GM18519 (cell line): Measurements from ENCODE around the gene DDIT3.
"Not testable (repeated sequence)": the region's sequence is repeated elsewhere in the genome, so short reads cannot be mapped to it uniquely, and the experiment has no call there.

Experiments used
- ATAC-seq: cut with Tn5 transposase; IDR thresholded peaks from one replicate; pipeline ENCODE4 v1.9.1; 2021; ENCODE audit warnings: mild to moderate bottlenecking, moderate library complexity; ENCODE audit not compliant: unreplicated experiment, low FRiP score

Gene DDIT3, protein sequence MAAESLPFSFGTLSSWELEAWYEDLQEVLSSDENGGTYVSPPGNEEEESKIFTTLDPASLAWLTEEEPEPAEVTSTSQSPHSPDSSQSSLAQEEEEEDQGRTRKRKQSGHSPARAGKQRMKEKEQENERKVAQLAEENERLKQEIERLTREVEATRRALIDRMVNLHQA

DNA sequence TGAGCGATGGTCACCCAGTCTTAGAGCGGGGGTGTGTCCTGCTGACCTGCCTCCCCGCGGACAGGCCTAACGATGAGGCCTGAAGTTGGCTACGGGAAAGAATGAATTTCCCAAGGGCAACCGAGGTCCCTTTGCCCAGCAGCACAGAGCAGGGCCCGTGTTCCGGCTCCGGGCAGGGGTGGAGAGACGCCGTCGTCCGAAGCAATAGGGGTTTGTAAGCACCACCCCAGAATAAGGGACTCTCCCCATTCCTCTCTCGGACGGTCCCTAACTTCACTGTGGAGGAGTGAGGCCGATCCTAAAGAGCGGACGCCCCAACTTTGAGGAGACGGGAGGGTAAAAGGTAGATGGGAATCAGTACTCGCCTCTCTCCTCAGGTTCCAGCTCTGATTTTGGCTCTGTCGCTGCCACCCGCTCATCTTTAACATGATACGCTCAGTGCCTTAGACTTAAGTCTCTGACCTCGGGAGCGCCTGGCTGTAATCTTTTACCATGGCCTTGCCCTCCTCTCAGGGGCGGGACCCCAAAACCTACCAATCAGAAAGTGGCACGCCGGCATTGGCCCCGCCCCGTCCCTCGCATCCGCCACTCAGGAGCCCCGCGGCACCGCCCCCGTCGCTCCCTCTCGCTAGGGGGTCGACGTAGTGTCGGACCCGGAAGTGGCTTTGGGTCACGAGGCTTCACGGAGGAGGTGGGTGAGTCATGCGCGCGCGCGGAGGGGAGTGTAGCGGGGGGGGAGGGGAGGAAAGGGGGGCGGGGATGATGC is at the start of gene DDIT3:
Gene DDIT3 (minus strand): TSS at position 462 of the 766 bp plus-strand sequence. CDS start 3,108 bp downstream, outside the sequence.
- ATAC-seq = peak; percentile 48

DNA sequence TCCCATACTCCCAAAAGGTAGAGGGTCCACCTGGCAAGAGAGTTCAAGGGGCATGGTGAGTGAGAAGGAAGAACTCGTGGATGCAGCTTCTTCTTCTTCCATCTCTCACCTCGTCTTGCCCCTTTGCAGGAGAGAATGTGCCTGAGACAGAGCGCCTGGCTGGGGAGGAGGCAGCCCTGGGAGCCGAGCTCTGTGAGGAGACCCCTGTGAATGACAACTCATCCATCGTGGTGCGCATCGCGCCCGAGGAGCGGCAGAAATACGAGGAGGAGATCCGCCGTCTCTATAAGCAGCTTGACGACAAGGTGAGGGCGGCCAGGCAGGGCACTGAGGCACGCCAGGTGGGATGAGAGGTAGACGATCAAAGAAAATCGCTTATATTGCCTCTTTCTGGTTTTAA is 49.5 kb upstream of the DDIT3 start:
- no peak for ATAC-seq

DNA sequence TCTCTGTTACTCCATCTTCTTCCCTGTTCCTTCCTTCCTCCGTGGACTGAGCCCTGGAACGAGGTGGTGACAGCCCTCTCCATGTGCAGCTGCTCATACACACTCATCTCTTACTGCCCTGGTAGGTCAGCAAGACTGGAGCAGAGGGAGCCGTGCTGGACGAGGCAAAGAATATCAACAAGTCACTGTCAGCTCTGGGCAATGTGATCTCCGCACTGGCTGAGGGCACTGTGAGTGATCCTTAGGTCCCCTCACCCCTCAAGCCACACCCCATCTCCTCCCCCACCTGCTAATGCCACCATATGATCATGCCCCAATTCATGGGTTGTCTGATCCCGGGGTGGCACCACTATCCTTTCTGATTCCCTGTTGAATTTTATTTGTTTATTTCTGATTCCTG is 48.5 kb upstream of the DDIT3 start:
- no peak for ATAC-seq

DNA sequence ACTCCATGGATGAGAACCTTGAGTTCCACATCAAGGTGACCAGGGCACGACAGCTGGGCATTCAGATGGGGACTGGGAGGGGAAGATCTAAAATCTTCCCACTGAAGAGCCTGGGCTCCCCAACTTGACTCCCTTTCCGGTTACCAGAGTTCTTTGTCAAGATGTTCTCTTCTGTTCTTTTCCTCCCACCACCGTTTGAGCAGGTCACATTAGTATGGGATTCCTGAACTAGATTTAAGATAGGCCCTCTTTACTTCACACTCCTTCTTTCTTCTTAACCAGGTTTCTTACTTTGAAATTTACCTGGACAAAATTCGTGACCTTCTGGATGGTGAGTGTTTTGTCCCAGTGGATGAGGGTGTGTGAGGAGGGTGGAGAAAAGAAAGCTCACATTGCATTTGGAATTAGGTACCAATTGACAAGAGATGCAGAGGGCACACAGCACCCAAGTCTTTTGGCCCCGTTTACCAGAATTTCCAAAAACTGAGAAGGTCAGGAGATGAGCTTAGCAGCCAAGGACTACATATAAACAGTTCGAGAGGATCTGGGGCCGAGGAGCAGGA is 43.9 kb upstream of the DDIT3 start:
- no peak for ATAC-seq

DNA sequence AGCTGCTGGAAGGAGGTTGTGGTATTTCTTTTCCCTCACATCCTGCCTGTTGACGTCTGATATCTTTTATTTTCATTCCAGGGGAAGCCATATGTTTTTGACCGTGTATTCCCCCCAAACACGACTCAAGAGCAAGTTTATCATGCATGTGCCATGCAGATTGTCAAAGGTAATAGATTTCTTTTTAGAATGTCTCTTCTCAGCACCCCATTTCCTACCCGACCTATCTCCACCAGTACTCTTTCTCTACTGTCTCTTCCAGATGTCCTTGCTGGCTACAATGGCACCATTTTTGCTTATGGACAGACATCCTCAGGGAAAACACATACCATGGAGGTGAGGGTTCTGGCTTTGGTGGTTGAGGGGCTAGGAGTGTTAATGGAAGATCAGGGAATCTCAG is 43.0 kb upstream of the DDIT3 start:
- no peak for ATAC-seq

DNA sequence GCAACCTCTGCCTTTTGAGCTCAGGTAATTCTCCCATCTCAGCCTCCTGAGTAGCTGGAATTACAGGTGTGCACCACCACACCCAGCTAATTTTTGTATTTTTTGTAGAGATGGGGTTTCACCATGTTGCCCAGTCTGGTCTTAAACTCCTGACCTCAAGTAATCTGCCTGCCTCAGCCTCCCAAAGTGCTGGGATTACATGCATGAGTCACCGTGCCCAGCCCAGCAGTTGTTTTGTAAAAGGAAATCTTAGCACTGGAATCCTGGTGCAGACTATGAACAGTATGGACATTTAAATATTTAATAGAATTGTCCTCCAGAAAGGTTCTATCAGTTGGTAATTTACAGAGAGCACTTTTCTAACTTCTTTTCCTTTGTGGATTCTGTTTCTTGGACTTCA is 40.8 kb upstream of the DDIT3 start:
- ATAC-seq = not testable (repeated sequence)

DNA sequence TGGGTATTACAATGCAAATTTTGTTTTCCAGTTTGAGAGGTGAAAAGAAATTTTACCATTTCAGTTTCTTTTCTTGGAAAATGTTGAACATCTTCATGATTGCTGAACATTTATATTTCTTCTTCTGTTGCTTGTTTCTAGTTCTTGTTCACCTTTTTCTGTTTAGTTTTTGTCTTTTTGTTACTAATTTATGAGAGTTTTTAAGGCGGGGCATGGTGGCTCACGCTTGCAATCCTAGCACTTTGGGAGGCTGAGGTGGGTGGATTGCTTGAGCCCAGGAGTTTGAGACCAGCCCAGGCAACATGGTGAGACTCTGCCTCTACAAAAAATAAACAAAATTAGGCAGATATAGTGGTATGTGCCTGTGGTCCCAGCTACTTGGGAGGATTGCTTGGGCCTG is 40.2 kb upstream of the DDIT3 start:
- no peak for ATAC-seq

DNA sequence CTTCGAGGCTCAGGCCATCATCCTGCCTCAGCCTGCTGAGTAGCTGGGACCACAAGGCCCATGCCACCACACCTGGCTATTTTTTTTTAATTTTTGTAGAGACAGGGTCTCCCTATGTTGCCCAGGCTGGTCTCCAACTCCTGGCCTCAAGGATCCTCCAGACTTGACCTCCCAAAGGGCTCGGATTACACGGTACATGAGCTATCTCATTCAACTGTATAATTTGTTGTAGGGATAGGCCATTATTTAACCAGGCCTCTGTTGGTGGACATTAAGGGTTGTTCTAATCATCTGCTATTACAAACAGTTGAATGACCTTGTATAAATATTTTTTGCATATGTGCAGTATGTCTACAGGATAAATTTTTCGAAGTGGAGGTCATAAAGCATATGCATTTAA is 38.5 kb upstream of the DDIT3 start:
- ATAC-seq = no peak

DNA sequence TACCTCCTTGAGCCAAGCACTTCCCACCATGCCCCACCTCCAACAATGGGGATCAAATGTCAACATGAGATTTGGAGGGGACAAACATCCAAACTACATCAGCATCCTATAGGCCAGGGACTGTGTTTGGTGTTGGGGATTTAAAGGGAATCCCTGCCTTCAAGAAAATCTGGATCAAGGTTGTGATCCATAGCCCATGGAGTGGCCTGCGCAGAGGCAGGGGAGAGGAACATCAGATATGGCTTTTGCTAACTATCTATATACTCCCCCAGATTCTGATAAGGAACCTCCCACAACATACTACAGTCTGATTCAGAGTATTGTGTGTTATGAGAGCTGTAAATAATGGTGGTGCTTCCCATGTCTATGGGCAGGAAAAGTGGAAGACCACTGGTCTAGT is 34.6 kb upstream of the DDIT3 start:
- ATAC-seq = no peak

DNA sequence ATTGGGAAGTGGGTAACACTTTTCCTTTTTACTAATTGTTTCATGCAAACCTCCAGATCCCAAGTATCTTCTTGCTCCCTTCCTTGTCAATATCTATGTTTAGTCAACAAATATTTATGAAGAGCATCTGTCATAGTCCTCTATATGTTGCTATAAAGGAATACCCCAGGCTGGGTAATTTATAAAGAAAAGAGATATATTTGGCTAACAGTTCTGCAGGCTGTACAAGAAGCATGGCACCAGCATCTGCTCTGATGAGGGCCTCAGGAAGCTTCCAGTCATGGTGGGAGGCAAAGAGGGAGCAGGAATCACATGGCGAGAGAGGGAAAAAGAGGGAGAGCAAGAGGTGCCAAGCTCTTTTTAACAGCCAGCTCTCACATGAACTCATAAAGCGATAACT is 34.1 kb upstream of the DDIT3 start:
- no peak for ATAC-seq

DNA sequence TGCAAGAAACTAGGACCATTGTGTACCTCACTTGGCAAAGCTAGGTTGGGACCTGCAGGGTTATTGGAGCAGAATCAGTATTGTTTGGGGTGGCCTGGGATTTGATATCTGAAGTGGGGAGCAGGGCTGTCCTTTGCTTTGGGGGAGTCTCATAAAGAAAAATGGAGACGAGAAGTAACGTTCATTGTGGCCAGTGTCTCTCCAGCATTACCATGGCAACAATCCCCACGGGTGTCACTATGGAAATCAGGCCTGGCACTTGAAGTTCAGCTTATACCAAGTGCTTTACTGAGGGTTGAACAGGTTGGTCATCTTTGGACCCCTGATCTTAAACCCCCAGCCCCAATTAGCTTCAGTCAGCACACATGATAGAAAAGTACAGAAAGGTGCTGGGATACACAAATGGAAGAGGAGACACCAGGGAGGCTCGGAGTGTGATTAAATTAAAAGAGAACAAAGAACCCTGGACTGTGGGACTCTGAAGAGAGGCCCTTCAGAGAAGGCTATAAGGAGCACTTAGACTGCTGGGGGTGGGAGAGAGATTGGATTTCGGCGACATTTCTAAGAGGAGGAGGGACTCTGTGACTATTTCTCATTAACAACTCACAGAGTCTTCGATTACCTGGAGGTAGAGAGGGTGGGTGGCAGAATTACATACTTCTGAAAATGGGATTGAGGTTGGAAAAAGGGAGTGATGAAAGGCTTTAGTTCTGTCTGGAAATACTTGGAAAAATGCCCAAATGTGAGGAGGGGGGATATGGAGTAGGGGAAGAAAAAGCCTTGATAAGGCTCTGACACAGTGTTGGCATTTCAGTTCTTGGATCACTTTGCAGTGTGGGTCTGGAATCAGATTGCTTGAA is 33.3 kb upstream of the DDIT3 start:
- ATAC-seq = no peak

DNA sequence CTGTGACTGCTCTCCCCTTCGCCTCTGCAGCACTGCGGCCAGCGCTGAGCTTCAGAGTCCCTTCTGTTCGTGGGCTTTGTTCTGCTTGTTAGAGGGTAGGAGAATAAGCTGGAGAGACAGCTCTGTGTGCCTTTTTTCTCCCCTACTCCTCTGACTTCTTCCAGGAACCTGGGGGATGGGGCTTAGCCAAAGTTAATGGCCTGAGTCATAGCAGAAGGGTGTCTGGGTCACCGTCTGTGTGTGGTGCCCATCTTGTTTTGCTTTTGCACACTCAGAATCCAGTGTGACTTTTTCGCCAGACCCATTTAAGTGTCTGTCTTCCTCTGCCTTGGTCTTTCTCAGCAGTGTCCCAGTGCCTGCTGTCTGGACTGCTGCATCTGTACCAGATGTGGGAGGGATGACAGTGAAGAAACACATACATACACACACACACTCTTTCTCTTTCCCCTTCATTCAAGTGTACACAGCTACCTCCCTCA is 32.6 kb upstream of the DDIT3 start:
- ATAC-seq = no peak

DNA sequence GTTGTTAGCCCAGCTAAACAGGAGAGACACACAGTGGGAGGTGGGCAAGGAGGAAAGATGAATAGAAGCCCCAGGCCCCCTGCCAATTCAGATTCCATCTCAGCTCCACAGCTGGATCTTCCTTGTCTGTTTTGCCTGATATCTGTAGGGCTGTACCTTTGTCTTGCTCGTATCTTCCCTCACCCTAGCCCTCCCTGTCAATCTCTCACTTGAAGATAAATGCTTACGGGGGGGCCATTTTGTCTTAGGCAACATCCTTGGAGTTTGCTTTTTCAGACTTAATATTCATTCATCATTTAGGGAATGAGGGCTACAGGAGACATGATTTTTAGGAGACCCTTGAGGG is 32.0 kb upstream of the DDIT3 start:
- ATAC-seq = no peak

DNA sequence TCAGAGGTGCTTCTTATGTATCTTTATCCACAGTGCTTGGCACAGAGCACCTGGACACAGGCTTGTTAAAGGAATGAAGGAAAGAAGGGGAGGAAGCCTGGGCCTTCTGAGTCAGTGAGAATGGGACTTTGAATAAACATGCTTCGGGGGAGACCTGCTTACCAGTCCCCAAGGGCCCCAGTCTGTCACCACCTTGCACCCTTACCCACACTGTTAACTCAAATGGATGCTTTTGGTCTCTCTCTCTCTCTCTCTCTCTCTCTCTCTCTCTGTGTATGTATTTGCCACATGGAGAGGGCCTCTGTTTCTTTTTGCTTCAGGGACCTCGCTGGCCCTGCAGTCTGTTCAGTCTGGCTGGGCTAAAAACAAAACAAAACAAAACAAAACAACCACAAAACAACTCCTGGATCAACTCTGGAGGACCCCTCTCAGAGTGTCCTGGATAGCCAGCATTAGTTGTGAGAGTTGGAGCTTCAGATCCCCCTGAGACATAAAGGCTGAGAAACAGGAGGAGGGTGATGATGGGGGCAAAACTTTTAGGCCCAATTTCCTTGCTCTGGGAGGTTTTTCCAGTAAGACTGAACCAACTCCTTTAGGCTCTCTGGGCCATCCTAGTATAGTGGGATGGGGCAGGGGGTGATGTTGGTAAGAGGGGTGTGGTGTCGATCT is 31.5 kb upstream of the DDIT3 start:
- no peak for ATAC-seq

DNA sequence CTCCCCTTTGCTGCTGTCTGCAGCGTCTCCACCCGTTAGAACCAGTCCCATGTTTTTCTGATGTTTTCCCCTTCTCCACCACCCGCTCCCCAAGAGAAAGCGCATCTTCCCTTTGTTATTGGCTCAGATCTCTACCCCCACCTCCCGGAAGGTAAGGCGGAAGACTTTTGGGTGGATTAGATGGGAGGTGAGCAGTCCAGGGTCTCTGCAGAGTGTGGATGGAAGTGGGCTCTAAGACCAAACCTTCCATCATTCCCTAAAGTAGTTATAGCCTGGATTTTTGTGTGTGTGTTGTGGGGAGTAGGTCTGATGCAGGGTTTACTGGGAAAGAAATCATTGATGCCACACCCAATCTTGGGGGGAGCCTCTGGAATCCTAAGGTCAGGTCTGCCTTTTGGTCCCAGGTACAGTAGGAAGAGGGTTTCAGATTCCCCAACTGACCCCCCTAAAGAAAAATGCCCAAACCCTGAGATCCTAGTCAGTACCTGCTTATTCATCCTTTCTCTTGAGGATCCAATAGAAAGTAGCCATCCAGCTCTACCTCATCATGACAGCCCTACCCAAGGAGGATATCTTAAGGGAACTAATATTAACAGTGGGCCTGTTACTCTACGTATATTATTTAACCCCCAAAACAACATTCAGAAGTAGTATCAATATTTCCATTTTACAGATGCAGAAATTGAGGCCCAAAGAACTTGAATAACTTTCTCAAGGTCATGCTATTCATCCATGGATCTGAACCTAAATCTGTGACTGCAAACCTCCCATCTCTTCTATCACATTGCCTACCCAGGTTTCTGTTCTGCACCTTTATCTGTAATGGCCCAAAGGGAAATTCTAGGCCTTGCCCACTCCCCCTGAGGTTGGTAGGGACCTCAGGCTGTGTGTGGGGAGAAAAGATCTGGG is 30.6 kb upstream of the DDIT3 start:
- ATAC-seq = no peak

DNA sequence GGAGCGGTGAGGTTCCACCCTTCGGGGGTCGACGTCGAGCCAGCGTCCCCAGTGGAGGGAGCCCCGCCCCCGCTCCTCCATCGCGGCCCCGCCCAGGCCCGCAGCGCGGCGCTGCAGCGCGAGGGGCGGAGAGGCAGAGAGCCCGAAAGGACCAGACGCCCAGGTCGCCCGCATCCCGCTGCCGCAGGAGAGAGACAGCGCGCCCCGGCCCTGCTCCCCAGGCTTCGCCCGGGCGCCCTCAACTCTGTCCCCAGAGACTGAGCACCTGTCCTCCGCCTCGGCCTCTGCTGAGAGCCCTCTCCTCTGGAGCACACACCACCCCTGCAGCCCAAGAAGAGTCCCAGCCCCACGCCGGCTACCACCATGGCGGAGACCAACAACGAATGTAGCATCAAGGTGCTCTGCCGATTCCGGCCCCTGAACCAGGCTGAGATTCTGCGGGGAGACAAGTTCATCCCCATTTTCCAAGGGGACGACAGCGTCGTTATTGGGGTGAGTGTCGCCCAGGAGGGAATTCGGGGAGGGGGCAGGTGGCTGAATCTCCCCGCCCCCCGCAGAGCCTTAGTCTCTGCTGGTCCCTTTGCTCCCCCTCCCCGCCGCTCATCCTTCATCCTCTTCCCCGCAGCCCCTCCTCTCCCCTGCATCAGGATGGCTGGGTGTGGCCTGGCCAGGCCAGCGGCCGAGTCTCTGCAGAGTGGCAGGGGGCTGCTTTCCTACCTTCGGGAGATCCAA is 29.8 kb upstream of the DDIT3 start, which contains the start of gene KIF5A:
Gene KIF5A (plus strand): TSS at position 136 of the 732 bp plus-strand sequence. CDS start 228 bp downstream, at position 364.
- no peak for ATAC-seq

DNA sequence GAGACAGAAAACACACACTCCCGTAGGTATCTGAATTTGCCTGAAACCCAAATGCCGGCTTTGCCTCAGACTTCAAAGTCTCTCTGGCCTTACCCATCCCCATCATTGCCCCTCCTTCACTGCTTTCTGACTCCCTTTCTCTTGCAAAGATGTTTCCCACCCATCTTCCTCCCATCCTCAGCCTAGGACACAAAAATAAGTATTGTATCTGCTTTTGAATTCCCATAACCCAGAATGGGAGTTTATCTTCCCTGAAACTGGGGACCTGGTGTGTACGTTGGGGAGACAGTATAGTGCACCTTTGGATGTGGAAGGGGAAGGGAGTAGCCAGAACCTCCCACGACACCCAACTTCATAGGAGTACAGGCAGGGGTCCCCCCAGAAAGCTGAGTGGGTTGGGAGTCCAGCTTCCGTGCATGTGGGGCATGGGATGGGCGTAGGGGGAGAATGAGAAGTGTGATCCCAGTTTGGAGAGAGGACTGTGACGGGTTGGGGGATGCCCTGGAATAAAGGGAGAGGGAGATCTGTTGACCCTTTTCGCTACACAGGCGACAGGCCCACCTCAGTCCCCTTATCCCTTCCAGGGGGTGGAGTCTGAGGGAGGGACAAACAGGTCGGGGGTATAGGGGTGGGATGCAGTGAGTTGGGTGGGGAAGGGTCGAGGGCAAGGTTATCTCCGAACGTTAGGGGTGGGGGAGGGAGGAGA is 29.0 kb upstream of the DDIT3 start:
- ATAC-seq = no peak

DNA sequence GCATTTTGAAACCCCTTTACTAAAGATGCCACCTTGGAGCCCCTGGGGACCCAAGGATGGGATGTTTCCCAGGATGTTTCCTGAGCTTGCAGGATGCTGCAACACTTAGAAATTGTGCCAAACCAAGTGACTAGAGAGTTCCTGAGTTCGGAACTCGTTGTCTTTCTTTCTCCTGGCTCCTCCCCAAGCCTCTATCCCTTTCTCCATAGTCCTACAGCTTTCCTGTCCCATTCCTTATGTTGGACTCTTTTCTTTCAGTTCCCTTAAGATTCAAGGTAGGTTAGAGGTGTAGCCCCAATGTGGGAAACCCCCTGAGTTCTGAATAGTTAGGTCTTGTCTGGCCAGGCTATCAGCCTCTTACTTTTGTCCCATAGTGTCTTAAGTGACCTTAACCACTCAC is 28.2 kb upstream of the DDIT3 start:
- no peak for ATAC-seq
